Measurements from ENCODE around the gene PLCD1.

Gene PLCD1

GRCh38 chr3:37984051-37984450 lies 45.4 kb downstream of the PLCD1 start:
- H3K4me3 ChIP-seq (ENCODE audit: low read depth, low read length), result no peak overlapping the region
- no peak for DNase-seq (ENCODE audit: low read depth)
- TF ChIP-seq CTCF (IDR thresholded peaks at IDR 0.05; ENCODE audit: low read depth, low read length, missing control alignments), result no peak

- H3K4me3 ChIP-seq (ENCODE audit: low read depth, low read length), result no peak overlapping the region
- no peak for DNase-seq (ENCODE audit: low read depth)
- TF ChIP-seq CTCF (IDR thresholded peaks at IDR 0.05; ENCODE audit: low read depth, low read length, missing control alignments), result no peak
These were observed 47.1 kb downstream of the PLCD1 start for GRCh38 chr3:37982331-37982730.

- no peak for DNase-seq (ENCODE audit: low read depth)
- no peak for TF ChIP-seq CTCF (IDR thresholded peaks at IDR 0.05; ENCODE audit: low read depth, low read length, missing control alignments)
- H3K4me3 ChIP-seq (ENCODE audit: low read depth, low read length), result no peak overlapping the region
These were observed 48.1 kb downstream of the PLCD1 start for GRCh38 chr3:37981348-37981664.

- DNase-seq (ENCODE audit: low read depth), result no peak
- TF ChIP-seq CTCF (IDR thresholded peaks at IDR 0.05; ENCODE audit: low read depth, low read length, missing control alignments), result no peak
- H3K4me3 ChIP-seq (ENCODE audit: low read depth, low read length), result no peak overlapping the region
These were observed 48.7 kb downstream of the PLCD1 start for GRCh38 chr3:37980462-37981347.

GRCh38 chr3:37979541-37980461 lies 49.6 kb downstream of the PLCD1 start:
- no peak overlapping the region for H3K4me3 ChIP-seq (ENCODE audit: low read depth, low read length)
- TF ChIP-seq CTCF (IDR thresholded peaks at IDR 0.05; ENCODE audit: low read depth, low read length, missing control alignments), result no peak
- no peak for DNase-seq (ENCODE audit: low read depth)

GRCh38 chr3:37974121-37975083 lies 55.0 kb downstream of the PLCD1 start:
- H3K4me3 ChIP-seq (ENCODE audit: low read depth, low read length), result no peak overlapping the region
- DNase-seq (ENCODE audit: low read depth), result no peak
- peak; percentile 87 for TF ChIP-seq CTCF (IDR thresholded peaks at IDR 0.05; ENCODE audit: low read depth, low read length, missing control alignments)
